Gastrocnemius medialis (tissue), 4 donors: ENCODE data around the gene OTOP3.

Experiments
- CTCF ChIP-seq, 5 experiments: fragments of 450-650 bp in 3 of 5; fragments of 200-600 bp in 2 of 5; sonication (generic) in 2 of 5; IDR thresholded peaks in 4 of 5; conservative IDR thresholded peaks in 1 of 5; 1 replicate in 4 of 5; 2 replicates in 1 of 5; pipeline ENCODE4 v1.5.1; 2016 to 2019; ENCODE audit warnings: antibody characterized with exemption in 5 of 5, mild to moderate bottlenecking in 3 of 5, moderate library complexity in 3 of 5
- POLR2A ChIP-seq, 2 donors: fragments of 450-650 bp; IDR thresholded peaks; one replicate each; pipeline ENCODE4 v1.6.1; 2017; ENCODE audit warnings: antibody characterized with exemption in 2 of 2, mild to moderate bottlenecking in 2 of 2, moderate library complexity in 2 of 2

GRCh38 chr17:74930535-74931036 is 5.1 kb upstream of the OTOP3 start:
- TF ChIP-seq CTCF (IDR thresholded peaks at IDR 0.05 in 4 of 5, conservative IDR thresholded peaks at IDR 0.05 in 1 of 5) = no peak
- TF ChIP-seq POLR2A (IDR thresholded peaks at IDR 0.05) = no peak
